ENCODE data around the gene KCNAB1. TPM values are rescaled to one million over a fixed set of nuclear protein-coding genes. Genes with fewer than 3 reads are reported as not detected.

Gene KCNAB1
- total RNA-seq, 1 donor from 2014 or later, result 2.1 TPM

DNA sequence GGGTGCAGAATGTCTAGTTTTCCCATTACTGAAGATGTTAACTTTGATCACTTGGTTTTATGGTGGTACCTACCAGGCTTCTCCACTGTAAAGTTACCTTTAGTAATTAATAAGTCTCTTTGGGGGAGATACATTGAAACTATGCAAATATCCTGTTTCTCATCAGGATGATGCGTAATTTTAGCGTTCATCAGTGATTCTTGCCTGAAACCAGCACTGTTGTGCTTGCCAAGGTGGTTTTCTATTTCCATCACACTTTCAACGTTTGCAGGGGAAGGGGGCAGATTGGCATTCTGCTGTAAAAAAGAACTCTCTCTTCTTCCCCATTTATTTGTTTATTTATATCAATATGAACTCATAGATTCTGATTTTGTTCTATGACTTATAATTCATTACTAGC is 373.5 kb downstream of the KCNAB1 start:
- H3K36me3 Mint-ChIP-seq (ENCODE audit: insufficient read depth), result no peaks in the 10 kb centered on the region
- peaks cover 4% of the 10 kb centered on the region for H3K9me3 Mint-ChIP-seq (ENCODE audit: low read depth)
- no peaks in the 10 kb centered on the region for H3K4me1 Mint-ChIP-seq (ENCODE audit: low read depth)
- no peak for DNase-seq (ENCODE audit: low spot score, unreplicated experiment)
- no peaks in the 10 kb centered on the region for H3K27me3 Mint-ChIP-seq
- no peak overlapping the region for H3K4me3 Mint-ChIP-seq (ENCODE audit: low read depth)
- H3K27ac Mint-ChIP-seq, result no peak overlapping the region
- TF ChIP-seq, protein P1, sequence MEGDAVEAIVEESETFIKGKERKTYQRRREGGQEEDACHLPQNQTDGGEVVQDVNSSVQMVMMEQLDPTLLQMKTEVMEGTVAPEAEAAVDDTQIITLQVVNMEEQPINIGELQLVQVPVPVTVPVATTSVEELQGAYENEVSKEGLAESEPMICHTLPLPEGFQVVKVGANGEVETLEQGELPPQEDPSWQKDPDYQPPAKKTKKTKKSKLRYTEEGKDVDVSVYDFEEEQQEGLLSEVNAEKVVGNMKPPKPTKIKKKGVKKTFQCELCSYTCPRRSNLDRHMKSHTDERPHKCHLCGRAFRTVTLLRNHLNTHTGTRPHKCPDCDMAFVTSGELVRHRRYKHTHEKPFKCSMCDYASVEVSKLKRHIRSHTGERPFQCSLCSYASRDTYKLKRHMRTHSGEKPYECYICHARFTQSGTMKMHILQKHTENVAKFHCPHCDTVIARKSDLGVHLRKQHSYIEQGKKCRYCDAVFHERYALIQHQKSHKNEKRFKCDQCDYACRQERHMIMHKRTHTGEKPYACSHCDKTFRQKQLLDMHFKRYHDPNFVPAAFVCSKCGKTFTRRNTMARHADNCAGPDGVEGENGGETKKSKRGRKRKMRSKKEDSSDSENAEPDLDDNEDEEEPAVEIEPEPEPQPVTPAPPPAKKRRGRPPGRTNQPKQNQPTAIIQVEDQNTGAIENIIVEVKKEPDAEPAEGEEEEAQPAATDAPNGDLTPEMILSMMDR (IDR thresholded peaks at IDR 0.05; ENCODE audit: unreplicated experiment), result no peak

DNA sequence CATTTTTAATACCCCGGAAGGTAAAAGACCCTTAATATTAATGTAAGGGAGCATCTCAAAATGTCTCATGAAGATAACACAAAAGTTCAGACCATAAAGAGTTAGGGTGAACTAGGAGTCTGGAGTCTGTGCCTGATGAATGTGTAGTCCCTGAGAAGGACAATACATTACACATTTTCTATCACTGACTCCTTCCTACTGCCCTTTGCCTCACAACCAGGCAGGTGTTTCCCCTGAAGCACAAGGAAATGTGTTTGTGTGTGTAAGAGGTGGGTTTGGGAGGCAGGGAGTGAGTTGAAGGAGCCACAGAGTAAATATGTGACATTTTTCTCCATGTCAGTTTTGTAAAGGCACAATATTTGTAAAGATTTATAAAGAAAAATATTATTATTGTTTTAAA is 375.4 kb downstream of the KCNAB1 start:
- DNase-seq (ENCODE audit: low spot score, unreplicated experiment), result no peak
- Mint-ChIP-seq H3K27ac (no peak overlapping the region), H3K27me3 (no peaks in the 10 kb centered on the region), H3K9me3 (ENCODE audit: low read depth) (peaks cover 4% of the 10 kb centered on the region), H3K4me3 (ENCODE audit: low read depth) (no peak overlapping the region), H3K36me3 (ENCODE audit: insufficient read depth) (no peaks in the 10 kb centered on the region), H3K4me1 (ENCODE audit: low read depth) (no peaks in the 10 kb centered on the region)
- TF ChIP-seq, protein P1 (IDR thresholded peaks at IDR 0.05; ENCODE audit: unreplicated experiment), result no peak

DNA sequence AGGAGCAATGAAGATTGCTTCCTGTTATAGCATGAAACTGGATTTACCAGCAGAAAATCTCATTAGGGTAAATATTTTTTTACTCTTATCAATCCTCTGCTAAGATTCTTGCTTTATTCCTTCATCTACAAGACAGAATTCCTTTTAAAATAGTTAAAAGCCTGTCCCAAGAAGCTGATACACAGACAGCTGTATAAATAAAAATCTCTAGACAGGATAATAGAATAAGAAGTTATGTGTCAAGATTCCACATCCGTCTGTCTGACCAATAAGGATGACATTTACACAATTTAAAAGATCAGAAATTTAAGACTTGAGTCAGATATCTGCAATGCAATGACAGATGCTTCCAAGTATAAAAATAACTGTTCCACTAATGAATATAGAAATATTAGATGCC is 376.9 kb downstream of the KCNAB1 start:
- TF ChIP-seq, protein P1 (IDR thresholded peaks at IDR 0.05; ENCODE audit: unreplicated experiment), result no peak
- Mint-ChIP-seq H3K27me3 (no peaks in the 10 kb centered on the region), H3K9me3 (ENCODE audit: low read depth) (peaks cover 4% of the 10 kb centered on the region), H3K27ac (no peak overlapping the region), H3K4me3 (ENCODE audit: low read depth) (no peak overlapping the region), H3K36me3 (ENCODE audit: insufficient read depth) (no peaks in the 10 kb centered on the region), H3K4me1 (ENCODE audit: low read depth) (no peaks in the 10 kb centered on the region)
- no peak for DNase-seq (ENCODE audit: low spot score, unreplicated experiment)

DNA sequence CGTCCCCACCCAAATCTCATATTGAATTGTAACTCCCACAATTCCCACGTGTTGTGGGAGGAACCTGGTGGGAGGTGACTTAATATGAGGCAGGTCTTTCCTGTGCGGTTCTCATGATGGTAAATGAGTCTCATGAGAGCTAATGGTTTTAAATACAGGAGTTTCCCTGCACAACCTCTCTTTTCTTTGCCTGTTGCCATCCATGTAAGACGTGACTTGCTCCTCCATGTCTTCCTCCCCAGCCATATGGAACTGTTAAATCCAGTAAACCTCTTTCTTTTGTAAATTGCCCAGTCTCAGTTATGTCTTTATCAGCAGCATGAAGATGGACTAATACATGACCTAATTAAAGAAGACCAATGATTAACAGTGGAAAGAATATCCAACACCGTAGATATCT is 377.9 kb downstream of the KCNAB1 start:
- H3K9me3 Mint-ChIP-seq (ENCODE audit: low read depth), result peaks cover 4% of the 10 kb centered on the region
- no peaks in the 10 kb centered on the region for H3K27me3 Mint-ChIP-seq
- no peaks in the 10 kb centered on the region for H3K4me1 Mint-ChIP-seq (ENCODE audit: low read depth)
- DNase-seq (ENCODE audit: low spot score, unreplicated experiment), result no peak
- no peak overlapping the region for H3K4me3 Mint-ChIP-seq (ENCODE audit: low read depth)
- H3K36me3 Mint-ChIP-seq (ENCODE audit: insufficient read depth), result no peaks in the 10 kb centered on the region
- no peak overlapping the region for H3K27ac Mint-ChIP-seq
- TF ChIP-seq, protein P1 (IDR thresholded peaks at IDR 0.05; ENCODE audit: unreplicated experiment), result no peak

DNA sequence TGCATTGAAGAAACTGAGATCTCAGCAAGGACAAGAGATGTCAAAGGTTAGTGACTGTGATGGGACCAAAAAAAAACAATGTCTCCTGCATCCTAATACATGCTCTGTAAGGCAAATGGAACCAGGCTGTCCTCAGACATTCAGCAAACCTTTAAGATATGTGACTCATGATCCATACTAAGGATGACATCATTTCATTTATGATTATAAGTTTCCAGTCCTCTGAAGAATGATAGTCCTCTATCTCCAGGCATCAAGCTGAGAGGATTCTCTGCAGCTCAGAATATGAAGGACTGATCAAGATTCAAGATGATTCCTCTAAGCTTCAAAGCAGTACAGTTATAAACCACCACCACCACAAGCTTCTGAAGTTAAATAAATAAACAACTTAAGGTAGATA is 386.9 kb downstream of the KCNAB1 start:
- DNase-seq (ENCODE audit: low spot score, unreplicated experiment), result no peak
- Mint-ChIP-seq H3K27ac (no peak overlapping the region), H3K36me3 (ENCODE audit: insufficient read depth) (no peaks in the 10 kb centered on the region), H3K4me1 (ENCODE audit: low read depth) (peaks cover 4% of the 10 kb centered on the region), H3K9me3 (ENCODE audit: low read depth) (peaks cover 3% of the 10 kb centered on the region), H3K27me3 (peaks cover 14% of the 10 kb centered on the region), H3K4me3 (ENCODE audit: low read depth) (no peak overlapping the region)
- TF ChIP-seq, protein P1 (IDR thresholded peaks at IDR 0.05; ENCODE audit: unreplicated experiment), result no peak

Measured in progenitor cell of endocrine pancreas (in vitro differentiated cells).